SHP77 treated with DMSO at 0.1 percent for 48 hours (cell line): ENCODE measurements around the gene PNMA6F.
"Not testable (repeated sequence)": the region's sequence is repeated elsewhere in the genome, so short reads cannot be mapped to it uniquely, and the experiment has no call there.

ENCODE experiments used
- DNase-seq: peaks from one replicate; lab custom pipeline; 2025; lab: John Stamatoyannopoulos, UW

The PNMA6F gene

DNA sequence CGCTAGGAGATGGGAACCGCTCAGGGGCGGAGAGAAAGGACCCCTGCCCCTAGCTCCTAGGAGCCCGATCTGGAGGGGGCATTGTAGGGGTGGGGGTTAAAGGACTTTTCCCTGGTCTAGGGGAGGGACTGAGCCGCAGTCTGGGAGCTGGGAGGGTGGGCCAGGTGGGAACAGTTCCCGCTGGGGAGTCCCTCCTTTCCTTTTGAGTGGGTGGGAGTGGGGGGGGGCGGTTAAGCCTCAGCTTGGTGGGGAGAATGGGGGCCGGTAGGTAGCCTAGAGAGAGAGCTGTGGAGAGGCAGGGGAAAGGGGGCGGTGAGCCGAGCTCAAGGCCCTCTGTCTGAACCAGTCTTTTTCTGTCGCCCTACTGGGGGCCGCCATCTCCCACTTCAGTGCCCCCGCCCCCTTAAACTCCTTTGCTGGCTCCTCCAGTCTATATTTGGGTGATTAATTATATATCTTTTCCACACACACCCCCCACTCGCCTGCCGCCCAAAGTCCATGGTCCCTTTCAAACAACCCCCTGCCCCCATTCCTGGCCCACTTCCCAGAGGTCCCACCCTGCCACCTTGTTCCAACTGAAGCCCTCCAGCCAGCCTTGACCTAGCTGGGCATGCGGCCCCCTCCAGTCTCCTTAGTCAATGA lies 13.2 kb upstream of the PNMA6F start:
- DNase-seq: no peak

DNA sequence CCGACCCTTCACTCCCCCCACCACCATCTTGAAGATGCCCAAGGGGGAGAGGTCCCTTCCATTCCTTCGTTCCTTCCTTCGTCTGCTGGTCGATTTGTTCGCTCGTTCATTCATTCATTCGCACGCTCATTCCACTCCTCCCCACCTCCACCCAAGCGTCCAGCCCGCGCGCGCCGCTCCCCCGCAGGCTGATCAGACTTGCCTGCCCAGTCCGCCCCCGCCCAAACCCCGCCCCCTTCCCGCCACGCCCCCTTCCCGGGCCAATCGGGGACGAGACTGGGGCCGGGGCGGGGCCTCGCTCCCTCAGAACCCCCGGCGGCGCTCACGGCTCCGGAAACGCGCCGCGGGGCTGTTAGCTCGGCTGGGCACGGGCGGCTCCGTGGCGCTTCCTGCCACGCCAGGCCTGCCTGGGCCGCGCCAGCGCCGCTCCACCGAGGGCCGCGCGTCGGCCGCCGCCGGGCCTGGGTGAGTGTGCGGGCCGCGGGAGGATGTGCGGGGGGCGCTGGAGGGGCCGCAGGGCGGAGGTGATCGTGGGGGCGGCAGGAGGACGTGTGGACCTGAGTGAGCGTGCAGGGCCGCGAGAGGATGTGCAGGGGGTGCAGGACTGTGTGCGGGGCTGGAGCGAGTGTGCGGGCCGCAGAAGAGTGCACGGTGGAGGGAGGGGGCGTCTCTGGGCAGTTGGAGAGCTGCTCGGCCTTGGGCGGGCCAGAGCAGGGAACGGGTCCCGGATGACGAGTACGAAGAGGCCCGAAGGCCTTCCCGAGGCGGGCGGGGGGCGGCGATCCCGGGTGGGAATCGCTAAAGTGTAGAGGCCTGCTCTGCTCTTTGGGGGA lies 12.5 kb upstream of the PNMA6F start, which contains the start of gene ZNF275:
Gene ZNF275 (plus strand): TSS at position 333 of the 833 bp plus-strand sequence. CDS start 2,527 bp downstream, outside the sequence.
- DNase-seq: no peak

DNA sequence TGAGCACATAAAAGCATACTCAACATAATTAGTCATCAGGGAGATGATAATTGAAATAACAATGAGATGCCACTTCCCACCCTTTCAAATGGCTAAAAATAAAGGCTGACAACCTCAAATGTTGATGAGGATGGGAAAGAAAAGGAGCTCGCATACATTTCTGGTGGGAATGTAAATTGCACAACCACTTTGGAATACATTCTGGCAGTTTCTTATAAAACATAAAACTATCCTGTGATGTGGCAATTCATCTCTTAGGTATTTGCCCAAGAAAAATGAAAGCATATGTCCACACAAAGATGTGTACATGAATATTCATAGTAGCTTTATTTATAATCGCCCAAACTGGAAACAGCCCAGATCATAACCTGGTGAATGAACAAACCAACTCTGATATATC lies 11.7 kb upstream of the PNMA6F start:
- DNase-seq: no peak

DNA sequence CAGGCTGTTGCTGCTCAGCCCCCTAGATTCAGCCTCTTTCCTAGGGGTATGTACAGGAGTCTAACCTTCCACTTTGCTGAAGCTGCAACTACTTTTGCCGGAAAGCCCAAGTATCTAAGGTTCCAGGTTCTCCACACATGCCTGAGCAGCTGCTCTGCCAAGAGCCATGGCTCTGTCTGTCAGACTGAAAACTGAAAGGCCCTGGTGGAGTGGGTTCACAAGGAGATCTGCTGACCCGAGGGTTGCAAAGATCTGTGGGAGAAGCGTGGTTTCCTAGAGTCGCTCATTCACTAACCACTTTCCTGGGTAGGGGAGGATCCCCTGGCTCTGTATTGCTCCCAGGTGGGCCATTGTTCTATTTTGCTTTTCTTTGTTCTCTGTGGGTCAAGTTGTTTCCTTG lies 6.0 kb upstream of the PNMA6F start:
- no peak for DNase-seq

DNA sequence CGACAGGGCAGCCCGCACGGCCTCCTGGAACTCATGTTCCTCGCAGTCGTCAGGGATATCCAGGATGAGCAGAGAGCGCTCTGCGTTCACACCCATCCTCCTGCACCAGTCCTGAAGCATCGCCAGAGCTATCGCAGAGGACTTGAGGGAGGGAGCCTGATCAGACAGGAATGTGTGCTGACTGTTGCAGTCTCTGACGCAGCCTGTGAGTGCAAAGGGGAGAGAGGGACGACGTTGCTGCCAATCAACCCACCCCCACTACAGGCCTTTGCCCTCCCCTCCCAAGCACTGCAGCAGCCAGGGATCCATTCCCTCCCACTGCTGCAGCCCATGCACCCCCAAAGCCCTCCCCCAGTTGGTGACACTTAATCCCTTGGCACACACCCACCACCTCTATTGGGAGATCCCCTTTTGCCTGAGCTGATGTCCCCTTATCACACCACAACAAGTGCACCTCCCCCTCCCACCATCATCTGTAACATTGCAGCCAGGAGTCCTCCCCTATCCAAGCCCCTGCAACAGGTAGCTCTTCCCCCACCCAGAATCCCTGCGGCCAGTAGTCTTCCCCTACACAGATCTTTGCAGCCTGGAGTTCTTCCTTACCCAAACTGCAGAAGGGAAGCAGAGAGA lies 897 bp downstream of the PNMA6F start:
- DNase-seq: no peak

DNA sequence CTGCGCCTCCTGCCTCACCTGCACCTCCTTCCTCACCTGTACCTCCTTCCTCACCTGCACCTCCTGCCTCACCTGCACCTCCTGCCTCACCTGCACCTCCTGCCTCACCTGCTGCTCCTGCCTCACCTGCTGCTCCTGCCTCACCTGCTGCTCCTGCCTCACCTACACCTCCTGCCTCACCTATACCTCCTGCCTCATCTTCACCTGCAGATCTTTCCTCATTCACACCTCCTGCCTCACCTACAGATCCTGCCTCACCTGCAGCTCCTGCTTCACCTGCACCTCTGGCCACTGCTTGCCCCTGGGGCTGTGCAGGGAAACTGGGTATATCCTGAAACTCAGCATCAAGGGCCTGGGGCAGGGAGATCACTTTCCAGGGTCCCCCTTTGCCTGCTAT lies 1.5 kb downstream of the PNMA6F start:
- DNase-seq: not testable (repeated sequence)

DNA sequence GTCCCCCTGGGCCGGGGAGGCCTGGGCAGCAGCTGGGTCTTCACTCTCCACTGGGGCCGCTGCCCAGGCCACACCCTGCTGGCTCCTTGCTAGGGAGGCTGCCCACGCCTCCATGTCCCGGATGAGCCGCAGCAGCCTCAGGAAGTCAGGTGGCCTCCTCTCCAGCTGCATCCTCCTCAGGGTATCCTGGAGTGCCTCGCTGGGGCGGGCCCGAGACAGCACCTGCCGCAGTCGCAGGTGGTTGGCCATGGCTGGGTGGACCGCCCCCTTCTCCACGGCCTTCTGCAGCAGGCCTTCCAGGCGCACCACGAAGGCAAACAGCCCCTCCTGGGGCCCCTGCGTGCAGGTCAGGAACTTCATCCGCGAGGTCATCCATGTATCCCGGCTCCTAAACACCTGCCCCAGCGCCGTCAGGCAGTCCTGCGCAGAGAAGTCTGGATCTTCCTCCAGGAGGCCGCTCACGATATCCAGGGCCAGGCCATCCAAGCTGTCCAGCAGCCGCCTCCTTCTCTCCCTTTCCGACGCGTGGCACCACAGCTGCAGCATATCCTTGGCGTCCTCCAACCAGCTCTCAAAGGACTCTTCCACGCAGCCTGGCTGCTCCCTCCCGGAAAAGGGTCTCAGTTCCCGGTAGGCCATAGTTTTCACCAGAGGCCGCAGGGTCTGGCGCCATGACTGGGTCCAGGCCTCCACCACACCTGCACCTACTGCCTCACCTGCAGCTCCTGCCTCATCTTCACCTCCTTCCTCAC lies 2.1 kb downstream of the PNMA6F start:
- no peak for DNase-seq

DNA sequence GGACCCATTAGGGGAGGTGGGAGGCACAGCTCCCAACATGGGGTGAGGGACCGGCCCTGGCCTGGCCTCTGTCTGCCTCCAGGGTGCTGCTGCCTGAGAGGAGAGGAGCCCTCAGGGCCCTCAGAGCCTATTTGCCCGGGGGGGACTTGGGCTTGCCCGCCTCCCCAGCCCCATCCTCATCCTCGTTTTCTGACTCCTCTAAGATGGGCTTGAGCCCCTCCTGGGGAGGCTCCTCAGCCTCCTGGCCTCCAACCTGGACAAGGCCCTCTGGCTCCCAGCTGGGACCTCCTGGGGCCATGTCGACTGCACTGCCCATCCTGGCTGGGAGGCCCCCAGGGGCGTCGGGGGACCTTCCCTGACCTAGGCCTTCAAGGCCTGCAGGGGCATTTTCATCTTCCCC lies 2.8 kb downstream of the PNMA6F start:
- no peak for DNase-seq

DNA sequence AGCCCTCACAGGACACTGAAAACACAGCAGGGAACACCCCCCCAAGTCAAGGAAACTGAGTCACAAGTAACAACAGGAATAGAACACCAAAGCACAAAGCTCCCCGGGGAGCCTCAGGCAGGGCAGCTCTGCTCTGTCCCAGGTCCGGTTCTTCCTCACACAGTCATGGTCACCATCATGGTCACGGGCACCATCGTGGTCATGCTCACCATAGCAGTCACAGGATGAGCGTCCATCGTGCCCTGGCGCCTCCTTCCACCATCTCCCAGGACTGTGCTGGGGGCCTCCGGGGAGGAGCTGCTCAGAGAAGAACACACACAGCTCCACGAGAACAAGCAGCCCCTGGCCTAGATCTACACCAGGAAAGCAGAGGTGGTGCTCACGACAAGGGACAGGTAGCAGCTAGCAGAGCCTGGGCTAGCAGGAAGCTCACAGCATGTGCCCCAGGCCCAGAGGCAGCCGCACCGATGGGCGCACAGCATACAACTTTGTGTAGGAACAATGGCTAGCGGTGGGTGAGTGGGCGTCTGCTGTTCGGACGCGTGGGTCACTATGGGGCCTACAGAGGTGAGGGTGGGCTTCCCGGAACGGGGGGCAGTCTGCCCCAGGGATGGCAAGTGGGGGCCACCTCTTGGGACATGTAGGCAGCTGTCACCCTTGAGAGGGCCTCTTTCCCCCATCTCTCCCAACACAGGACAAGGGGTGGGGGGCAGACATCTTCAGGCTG lies 3.4 kb downstream of the PNMA6F start:
- no peak for DNase-seq

DNA sequence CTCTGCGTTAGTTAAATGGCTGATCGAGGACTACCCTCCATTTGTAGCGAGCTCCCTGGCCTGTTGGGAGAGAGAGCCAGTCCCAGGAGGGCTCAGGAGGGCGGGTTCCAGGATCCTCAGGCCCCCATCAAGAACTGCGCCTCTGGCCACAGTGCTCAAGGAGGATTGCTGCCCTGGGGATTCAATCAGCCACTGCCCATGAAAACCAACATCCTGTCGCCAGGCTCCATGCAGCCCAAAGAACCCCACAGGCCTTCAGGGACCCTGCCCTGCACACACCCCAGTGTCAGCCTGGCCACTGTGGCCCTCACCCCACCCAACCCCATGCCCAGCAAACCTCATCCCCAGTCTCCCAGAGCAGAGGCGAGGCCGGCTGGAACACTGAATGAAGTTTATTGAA lies 4.3 kb downstream of the PNMA6F start:
- no peak for DNase-seq

DNA sequence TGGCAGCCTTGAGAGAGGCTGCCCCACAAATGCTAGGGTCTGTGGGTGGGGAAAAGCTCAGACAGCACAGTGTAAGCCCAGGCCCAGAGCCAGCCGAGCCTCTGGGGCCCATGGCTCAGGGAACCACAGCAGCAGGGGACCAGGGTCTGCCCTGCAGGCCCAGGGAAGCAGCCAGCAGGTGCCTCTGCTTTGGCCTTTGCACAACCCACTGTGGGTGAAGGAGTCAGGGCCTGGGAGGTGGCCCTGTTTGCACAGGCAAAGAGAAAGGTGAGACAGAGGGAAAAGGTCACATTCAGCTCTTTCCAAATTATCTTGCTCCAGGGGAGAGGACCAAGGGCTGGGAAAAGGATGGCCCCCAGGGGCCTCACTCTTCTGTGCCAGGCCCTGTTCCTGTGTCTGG lies 8.7 kb downstream of the PNMA6F start:
- DNase-seq: no peak

DNA sequence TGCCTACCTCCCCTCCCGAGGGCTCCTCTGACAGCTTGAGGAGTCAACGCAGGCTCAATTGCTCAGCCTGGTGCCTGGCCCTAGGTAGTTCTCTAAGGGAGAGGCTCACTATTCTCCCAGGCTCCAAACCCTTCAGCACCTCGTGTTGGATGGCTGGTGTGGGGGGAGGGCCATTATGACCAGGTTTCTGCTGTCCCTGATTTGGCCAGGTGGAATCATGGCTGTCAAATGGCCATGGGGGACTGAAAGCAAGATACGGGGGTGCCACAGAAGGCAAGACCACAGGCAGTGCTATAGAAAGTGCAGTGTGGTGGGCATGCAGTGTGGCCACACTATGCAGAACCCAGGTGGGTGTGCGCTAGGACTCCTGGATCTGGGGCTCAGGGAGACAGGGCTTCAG lies 9.5 kb downstream of the PNMA6F start:
- DNase-seq: no peak

DNA sequence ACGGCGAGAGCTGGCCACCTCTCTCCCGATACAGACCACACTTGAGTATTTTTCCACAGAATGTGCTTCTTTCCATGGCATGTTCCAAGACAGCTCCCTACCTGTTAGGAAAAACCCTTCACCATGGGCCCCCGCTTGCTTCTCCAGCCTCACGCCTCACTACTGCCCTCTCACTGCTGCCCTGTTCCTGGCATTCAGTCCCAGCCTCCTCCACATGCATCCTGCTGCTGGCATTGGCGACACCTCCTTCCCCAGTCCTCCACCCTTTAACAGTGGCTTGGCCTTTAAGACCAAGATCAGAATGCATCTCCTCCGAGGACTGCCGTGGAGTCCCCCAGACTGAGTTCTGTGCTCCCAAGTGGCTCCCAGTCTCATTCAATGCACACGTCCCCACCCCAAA lies 10.7 kb downstream of the PNMA6F start:
- DNase-seq: no peak

DNA sequence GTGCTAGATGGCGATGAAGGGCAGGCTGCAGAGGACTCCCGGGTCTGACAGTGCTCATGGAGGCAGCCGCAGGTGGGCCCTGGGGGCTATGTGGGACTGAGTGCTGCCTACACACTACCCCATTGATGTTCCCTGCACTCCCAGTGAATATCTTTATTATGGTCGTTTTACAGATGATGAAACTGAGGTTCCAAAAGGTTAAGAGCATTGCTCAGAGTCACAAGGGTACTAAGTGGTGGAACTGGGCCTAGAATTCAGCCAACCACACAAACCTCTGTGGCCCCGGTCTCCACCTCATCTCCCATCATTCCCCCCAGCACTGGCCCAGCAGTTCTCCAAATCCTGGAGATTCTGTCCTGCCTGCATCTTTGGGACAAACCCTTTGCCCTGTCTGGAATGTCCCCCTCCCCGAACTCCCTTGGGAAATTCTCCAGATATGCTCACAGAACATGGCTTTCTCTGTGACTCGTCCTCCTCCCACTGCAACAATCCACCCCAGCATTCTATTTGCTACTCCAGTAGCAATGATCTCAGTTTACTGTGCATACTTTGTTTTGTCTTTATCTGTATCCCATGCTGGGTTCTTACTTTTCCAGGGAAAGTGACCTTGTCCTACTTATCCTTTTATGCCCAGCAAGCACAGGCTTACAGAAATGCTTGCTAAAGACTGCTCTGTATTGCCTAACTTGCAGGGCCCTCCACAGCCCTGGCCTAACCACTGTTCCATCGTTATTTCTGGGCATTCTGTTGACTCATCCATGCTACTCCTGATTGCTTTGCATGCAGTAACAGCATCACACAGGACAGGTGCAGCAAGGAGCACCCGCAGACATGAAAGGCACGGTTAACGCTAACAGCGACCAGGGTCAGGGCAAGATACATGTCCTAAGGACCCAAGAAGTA lies 14.0 kb downstream of the PNMA6F start:
- no peak for DNase-seq

DNA sequence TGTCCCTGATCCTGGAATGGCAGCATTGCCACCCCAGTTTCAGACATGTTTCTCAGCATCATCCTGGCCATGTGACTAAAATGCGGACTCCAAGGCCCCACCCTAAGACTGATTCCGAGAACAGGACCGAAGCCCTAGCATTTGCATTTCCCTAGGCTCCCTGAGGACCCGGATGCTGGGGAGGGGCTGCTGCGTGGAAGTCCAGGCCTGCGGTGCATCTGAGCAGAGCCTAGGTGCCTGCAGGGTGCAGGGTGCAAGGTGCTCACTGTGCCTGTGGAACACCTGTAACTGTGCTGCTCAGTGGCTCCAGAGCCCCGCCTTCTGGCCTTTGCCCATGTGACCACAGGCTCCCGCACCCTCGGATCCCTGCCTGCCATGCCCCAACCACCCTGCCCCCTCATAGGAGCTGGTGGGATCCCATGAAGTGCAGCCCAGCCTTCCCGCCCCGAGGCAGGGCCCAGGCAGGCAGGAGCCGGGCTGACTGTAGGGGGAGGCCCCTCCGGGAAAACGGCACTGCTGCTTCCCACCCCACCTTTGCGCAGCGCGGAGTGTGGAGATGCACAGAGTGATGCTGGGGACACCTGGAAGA lies 14.9 kb downstream of the PNMA6F start:
- no peak for DNase-seq

DNA sequence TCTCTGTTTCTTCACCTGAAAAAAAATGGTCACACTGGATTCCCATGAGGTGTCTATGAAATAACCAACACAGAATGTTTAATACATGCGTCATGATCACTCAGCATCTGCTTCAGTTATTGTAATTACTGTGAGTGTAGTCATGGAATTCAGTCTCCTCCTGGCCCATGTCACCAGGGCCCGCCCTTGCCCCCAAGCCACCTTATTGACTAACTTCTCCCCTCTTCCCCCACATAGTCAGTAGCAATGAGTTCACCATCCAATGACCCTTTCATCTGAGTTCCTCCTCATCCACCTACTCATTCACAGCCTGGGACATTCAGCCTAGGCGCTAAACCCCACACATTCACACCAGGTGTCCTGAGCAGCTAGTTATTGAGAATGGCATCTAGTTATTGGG lies 15.6 kb downstream of the PNMA6F start:
- no peak for DNase-seq

DNA sequence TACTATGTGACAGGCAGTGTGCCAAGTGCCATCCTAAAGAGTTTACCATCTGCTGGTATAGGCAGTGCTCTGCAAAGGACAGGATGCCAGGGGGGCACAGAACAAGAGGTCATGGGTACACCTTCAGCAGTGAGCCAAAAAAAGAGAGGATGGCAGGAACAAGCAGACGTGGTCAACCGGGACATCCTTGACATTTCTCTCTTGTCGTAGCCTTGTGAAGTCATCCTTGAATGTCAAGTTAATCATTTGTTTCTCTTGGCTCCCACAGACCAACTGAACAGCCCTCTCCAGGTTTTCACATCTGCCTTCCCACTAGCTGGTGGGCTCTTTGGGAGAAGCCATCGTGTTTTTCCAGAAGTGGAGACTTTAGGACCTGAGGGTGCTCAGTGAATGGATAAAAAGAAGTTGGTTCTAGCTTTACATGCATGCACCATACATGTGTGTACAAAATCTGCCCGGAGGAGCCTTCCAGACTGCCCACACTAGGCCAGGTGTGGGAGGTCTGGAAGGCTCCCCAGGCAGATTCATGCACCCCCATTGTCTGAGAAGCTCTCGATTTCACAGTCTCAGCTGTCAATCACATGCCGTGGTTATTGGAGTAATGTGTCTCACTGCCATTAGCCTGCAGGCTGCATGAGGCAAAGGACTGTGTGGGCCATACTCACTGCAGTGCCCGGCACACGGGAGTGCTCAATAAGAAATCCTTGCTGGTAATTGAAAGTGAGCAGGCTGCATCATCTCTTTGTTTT lies 16.4 kb downstream of the PNMA6F start:
- no peak for DNase-seq

DNA sequence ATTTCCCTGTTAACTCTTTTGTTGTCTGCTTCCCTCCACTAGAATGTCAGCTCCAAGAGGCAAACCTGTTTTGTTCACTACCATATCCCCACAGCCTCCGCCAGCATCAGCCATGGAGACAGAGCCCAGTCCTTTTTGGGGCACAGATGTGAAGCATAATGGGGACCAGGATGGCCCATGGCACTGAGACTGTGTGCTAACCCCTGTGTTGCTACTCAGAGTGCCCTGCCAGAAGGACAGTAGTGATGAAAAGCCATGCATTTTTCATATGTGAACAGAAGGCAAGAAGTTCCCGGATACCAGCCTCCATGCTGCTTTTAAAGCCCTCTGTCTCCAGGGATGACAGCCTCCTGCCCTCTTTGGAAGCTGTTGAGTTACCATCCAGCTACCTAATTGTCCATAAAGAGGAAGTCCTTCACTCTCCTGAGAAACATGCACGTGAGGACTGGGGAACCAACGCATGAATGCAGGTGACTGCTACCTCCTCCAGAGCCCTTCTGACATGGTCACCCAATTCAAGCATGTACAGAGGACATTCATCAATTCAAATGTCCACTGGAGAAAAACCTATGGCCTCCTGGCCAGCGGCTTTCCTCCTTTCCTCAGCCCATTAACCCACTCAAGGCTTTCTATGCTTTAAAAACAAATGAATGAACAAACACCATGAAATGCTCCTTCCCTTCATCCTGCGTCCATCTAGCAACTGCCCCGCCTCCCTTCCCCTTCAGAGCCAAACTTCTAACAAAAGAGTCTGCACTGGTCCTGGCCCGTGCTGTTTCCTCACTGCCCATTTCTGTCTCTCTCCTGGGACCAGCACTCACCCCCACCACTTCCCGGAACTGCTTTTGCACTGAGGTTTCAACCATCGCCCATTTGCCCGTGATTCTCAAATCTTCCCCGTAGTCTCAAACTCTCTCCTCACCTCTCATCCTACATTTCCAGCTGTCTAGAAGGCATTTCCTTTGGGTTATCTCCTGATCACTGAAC lies 18.0 kb downstream of the PNMA6F start:
- no peak for DNase-seq
